Stimulated activated CD4-positive, alpha-beta T cell treated with anti-CD3 and anti-CD28 coated beads, Interleukin-15, amount 100 ng/mL, for 48 hours (primary cell): ENCODE results near the gene AKNA.

Experiments
- DNase-seq, 2 donors: peaks; one replicate each; pipeline ENCODE4 v3.0.0-alpha.2; 2020; ENCODE audit warnings: low read depth in 2 of 2

Gene AKNA

GRCh38 chr9:114397219-114397847 is 9.6 kb upstream of the AKNA start:
- no peak for DNase-seq

- no peak for DNase-seq
Observed at GRCh38 chr9:114396558-114397218, 8.9 kb upstream of the AKNA start.

- no peak for DNase-seq
Observed at GRCh38 chr9:114395768-114396167, 8.0 kb upstream of the AKNA start.

GRCh38 chr9:114395334-114395617 is 7.5 kb upstream of the AKNA start:
- DNase-seq: no peak

- DNase-seq: no peak
Observed at GRCh38 chr9:114394523-114395333, 6.9 kb upstream of the AKNA start.

GRCh38 chr9:114392749-114393112 is 4.9 kb upstream of the AKNA start:
- no peak for DNase-seq

GRCh38 chr9:114390952-114391351 is 3.2 kb upstream of the AKNA start:
- DNase-seq: no peak

- DNase-seq: no peak
Observed at GRCh38 chr9:114389612-114390368, 2.0 kb upstream of the AKNA start.

- DNase-seq: no peak
Observed at GRCh38 chr9:114388764-114389375, 1.1 kb upstream of the AKNA start.

- DNase-seq: no peak
Observed at GRCh38 chr9:114388357-114388682, 538 bp upstream of the AKNA start.

GRCh38 chr9:114386886-114387679 is 699 bp downstream of the AKNA start:
- DNase-seq: no peak

GRCh38 chr9:114386361-114386885 is 1.4 kb downstream of the AKNA start:
- no peak for DNase-seq

- DNase-seq: peak; percentile 87
Observed at GRCh38 chr9:114385397-114386181, 2.2 kb downstream of the AKNA start.

- no peak for DNase-seq
Observed at GRCh38 chr9:114384836-114385396, 2.9 kb downstream of the AKNA start.

- no peak for DNase-seq
Observed at GRCh38 chr9:114384341-114384740, 3.4 kb downstream of the AKNA start.

- no peak for DNase-seq
Observed at GRCh38 chr9:114383521-114384231, 4.1 kb downstream of the AKNA start.

- peak; percentile 48 to 56 for DNase-seq
Observed at GRCh38 chr9:114382699-114383520, 4.9 kb downstream of the AKNA start.

- DNase-seq: no peak
Observed at GRCh38 chr9:114378883-114379282, 8.9 kb downstream of the AKNA start.
